HCT116 (cell line): ENCODE results near the gene PKNOX2. TPM values are rescaled to one million over a fixed set of nuclear protein-coding genes. Genes with fewer than 3 reads are reported as not detected.

Experiments used
- ATAC-seq: fragments of 200-7000 bp; cut with Tn5 transposase; 2 replicates; pipeline ENCODE4 v1.9.1; 2020; ENCODE audit warnings: mild to moderate bottlenecking, moderate library complexity
- BruUV-seq: library from RNA; stranded (reverse); fragments of 400-500 nt; replicated peaks from 2 replicates; lab custom pipeline; 2021; lab: Mats Ljungman, UMichigan
- CTCF ChIA-PET: fragments of 300-600 bp; sonication (Branson Sonifier 250); formaldehyde crosslinking; loops from one replicate; lab custom pipeline; 2021; ENCODE audit warnings: antibody characterized with exemption; lab: Charles Lee
- POLR2A ChIA-PET: fragments of 300-600, 350-600 bp; sonication (Branson Sonifier 250); formaldehyde crosslinking; loops from one replicate; lab custom pipeline; 2021; ENCODE audit warnings: antibody characterized with exemption; lab: Charles Lee
- RAD21 ChIA-PET, 2 experiments: fragments of 300-600 bp; sonication (Branson Sonifier 250); formaldehyde crosslinking; loops; one replicate each; lab custom pipeline; 2023; ENCODE audit warnings: low total read pairs in 2 of 2; ENCODE audit not compliant: uncharacterized antibody in 2 of 2, unreplicated experiment in 2 of 2, low non-redundant PET in 1 of 2; lab: Charles Lee
- DNase-seq: peaks from one replicate; pipeline ENCODE4 v3.0.0-alpha.2; 2010; ENCODE audit warnings: low read depth, low spot score
- H2AFZ ChIP-seq: fragments of 200-600 bp; shearing (Covaris generic), sonication (generic); 2 replicates; pipeline ENCODE4 v1.6.1; 2017; ENCODE audit warnings: low read depth, mixed run types, mixed read lengths, antibody characterized with exemption, low read length; ENCODE audit not compliant: poor library complexity, severe bottlenecking
- H3K27ac ChIP-seq: 2 replicates; pipeline ENCODE4 v1.5.1; 2012; ENCODE audit warnings: low read depth, low read length
- H3K27me3 ChIP-seq: fragments of 200-600 bp; sonication (generic); 2 replicates; pipeline ENCODE4 v1.6.1; 2016; ENCODE audit warnings: mixed run types, low read length, mixed read lengths; ENCODE audit not compliant: insufficient read depth
- H3K36me3 ChIP-seq, 2 experiments: fragments of 200-500 bp in 1 of 2; fragments of 200-600 bp in 1 of 2; sonication (Bioruptor generic) in 1 of 2; sonication (generic) in 1 of 2; 2 replicates each; pipeline versions ENCODE4 v1.5.1 to v1.6.1; 2014 to 2016; ENCODE audit warnings: low read length in 2 of 2, inconsistent platforms in 1 of 2, mixed read lengths in 1 of 2, mixed run types in 1 of 2; ENCODE audit not compliant: insufficient read depth in 2 of 2, control insufficient read depth in 1 of 2
- H3K4me1 ChIP-seq, 2 experiments: fragments of 200-600 bp in 1 of 2; sonication (generic) in 1 of 2; 2 replicates each; pipeline versions ENCODE4 v1.5.1 to v1.6.1; 2012 to 2017; ENCODE audit warnings: low read length in 2 of 2, inconsistent platforms in 1 of 2, mild to moderate bottlenecking in 1 of 2, mixed read lengths in 1 of 2, mixed run types in 1 of 2, moderate library complexity in 1 of 2; ENCODE audit not compliant: insufficient read depth in 2 of 2, control insufficient read depth in 1 of 2
- H3K4me2 ChIP-seq: fragments of 200-600 bp; sonication (generic); 2 replicates; pipeline ENCODE4 v1.6.1; 2017; ENCODE audit warnings: mixed run types, low read length, mixed read lengths
- H3K4me3 ChIP-seq, 2 experiments: fragments of 200-600 bp in 1 of 2; sonication (generic) in 1 of 2; replicated peaks in 1 of 2; 2 replicates each; pipeline ENCODE4 v1.5.1; 2011 to 2016; ENCODE audit warnings: low read length in 2 of 2, control low read depth in 1 of 2, low read depth in 1 of 2, mild to moderate bottlenecking in 1 of 2, mixed read lengths in 1 of 2, mixed run types in 1 of 2
- H3K79me2 ChIP-seq: fragments of 200-600 bp; sonication (generic); 2 replicates; pipeline ENCODE4 v1.6.1; 2017; ENCODE audit warnings: mild to moderate bottlenecking, mixed run types, low read length, moderate library complexity, mixed read lengths; ENCODE audit not compliant: insufficient read depth
- H3K9ac ChIP-seq: fragments of 200-600 bp; sonication (generic); 2 replicates; pipeline ENCODE4 v1.6.1; 2016; ENCODE audit warnings: low read length, mixed read lengths
- H3K9me2 ChIP-seq: fragments of 200-600 bp; sonication (generic), shearing (Covaris generic); 2 replicates; pipeline ENCODE4 v1.6.1; 2017; ENCODE audit warnings: mixed run types, mild to moderate bottlenecking, moderate library complexity; ENCODE audit not compliant: insufficient read depth
- H3K9me3 ChIP-seq, 2 experiments: fragments of 200-500 bp in 1 of 2; fragments of 200-600 bp in 1 of 2; sonication (Bioruptor generic) in 1 of 2; sonication (generic) in 1 of 2; 2 replicates each; pipeline ENCODE4 v1.6.1; 2014 to 2017; ENCODE audit warnings: low read length in 2 of 2, mixed read lengths in 2 of 2, inconsistent platforms in 1 of 2, low read depth in 1 of 2, mild to moderate bottlenecking in 1 of 2, mixed run types in 1 of 2, moderate library complexity in 1 of 2; ENCODE audit not compliant: control insufficient read depth in 1 of 2, insufficient read depth in 1 of 2
- H4K20me1 ChIP-seq: fragments of 200-600 bp; sonication (generic), shearing (Covaris generic); 2 replicates; pipeline ENCODE4 v1.6.1; 2017; ENCODE audit warnings: mixed run types, mild to moderate bottlenecking, moderate library complexity; ENCODE audit not compliant: insufficient read depth
- CBX3 ChIP-seq: IDR thresholded peaks from 2 replicates; pipeline ENCODE4 v1.6.1; 2012; ENCODE audit warnings: low read depth
- EGR1 ChIP-seq: IDR thresholded peaks from 2 replicates; pipeline ENCODE4 v1.6.1; 2012; ENCODE audit warnings: low read depth
- ELF1 ChIP-seq: IDR thresholded peaks from 2 replicates; pipeline ENCODE4 v1.6.1; 2012; ENCODE audit warnings: low read depth, borderline replicate concordance
- EZH2 ChIP-seq: fragments of 200-600 bp; sonication (generic); IDR thresholded peaks from 2 replicates; pipeline ENCODE4 v1.6.1; 2017; ENCODE audit warnings: antibody characterized with exemption, mixed run types
- EZH2phosphoT487 ChIP-seq: fragments of 200-600 bp; IDR thresholded peaks from 2 replicates; pipeline ENCODE4 v1.6.1; 2018; ENCODE audit warnings: antibody characterized with exemption, borderline replicate concordance
- FOSL1 ChIP-seq: IDR thresholded peaks from 2 replicates; pipeline ENCODE4 v1.6.1; 2012; ENCODE audit warnings: low read depth
- JUND ChIP-seq: IDR thresholded peaks from 2 replicates; pipeline ENCODE4 v1.6.1; 2012
- POLR2A ChIP-seq: IDR thresholded peaks from 2 replicates; pipeline ENCODE4 v1.7.0; 2011; ENCODE audit warnings: borderline replicate concordance; ENCODE audit not compliant: insufficient read depth, insufficient read length; ENCODE audit errors: extremely low read depth
- POLR2AphosphoS5 ChIP-seq: IDR thresholded peaks from 2 replicates; pipeline ENCODE4 v1.6.1; 2011; ENCODE audit warnings: mild to moderate bottlenecking, low read depth, low read length, moderate library complexity
- RAD21 ChIP-seq: IDR thresholded peaks from 2 replicates; pipeline ENCODE4 v1.6.1; 2012; ENCODE audit warnings: low read depth, mild to moderate bottlenecking
- SRF ChIP-seq: IDR thresholded peaks from 2 replicates; pipeline ENCODE4 v1.6.1; 2012; ENCODE audit warnings: low read depth
- TCF7L2 ChIP-seq: IDR thresholded peaks from 2 replicates; pipeline ENCODE4 v1.7.0; 2011; ENCODE audit warnings: borderline replicate concordance, inconsistent platforms; ENCODE audit not compliant: insufficient read depth, insufficient read length; ENCODE audit errors: extremely low read depth
- YY1 ChIP-seq: IDR thresholded peaks from 2 replicates; pipeline ENCODE4 v1.6.1; 2011; ENCODE audit warnings: low read length, low read depth, moderate library complexity, mild to moderate bottlenecking; ENCODE audit not compliant: insufficient replicate concordance; ENCODE audit errors: extremely low read depth
- ZNF274 ChIP-seq: fragments of 200-500 bp; sonication (Bioruptor generic); IDR thresholded peaks from 2 replicates; pipeline ENCODE4 v1.6.1; 2014; ENCODE audit warnings: mild to moderate bottlenecking, low read depth, low read length, inconsistent platforms
- intact Hi-C: fragments of 100-400 bp; cut with micrococcal nuclease; formaldehyde crosslinking; loops from 2 replicates; pipeline ENCODE4 v1.10.0; 2022
- total RNA-seq: library from RNA; stranded (reverse); gene quantifications from one replicate; pipeline ENCODE4 v1.2.1, GENCODE V29; 2021; ENCODE audit not compliant: unreplicated experiment
- TF ChIP-seq, protein P1 (sequence below): IDR thresholded peaks from 2 replicates; pipeline ENCODE4 v1.6.1; 2012; ENCODE audit warnings: low read depth
- TF ChIP-seq, protein P2 (sequence below): IDR thresholded peaks from 2 replicates; pipeline ENCODE4 v1.6.1; 2011; ENCODE audit warnings: mild to moderate bottlenecking, low read length, moderate library complexity; ENCODE audit not compliant: insufficient replicate concordance; ENCODE audit errors: extremely low read depth
- TF ChIP-seq, protein P3 (sequence below): IDR thresholded peaks from 2 replicates; pipeline ENCODE4 v1.6.1; 2012

Gene PKNOX2
- total RNA-seq, 1 experiment from 2014 or later = 0.20 TPM

DNA sequence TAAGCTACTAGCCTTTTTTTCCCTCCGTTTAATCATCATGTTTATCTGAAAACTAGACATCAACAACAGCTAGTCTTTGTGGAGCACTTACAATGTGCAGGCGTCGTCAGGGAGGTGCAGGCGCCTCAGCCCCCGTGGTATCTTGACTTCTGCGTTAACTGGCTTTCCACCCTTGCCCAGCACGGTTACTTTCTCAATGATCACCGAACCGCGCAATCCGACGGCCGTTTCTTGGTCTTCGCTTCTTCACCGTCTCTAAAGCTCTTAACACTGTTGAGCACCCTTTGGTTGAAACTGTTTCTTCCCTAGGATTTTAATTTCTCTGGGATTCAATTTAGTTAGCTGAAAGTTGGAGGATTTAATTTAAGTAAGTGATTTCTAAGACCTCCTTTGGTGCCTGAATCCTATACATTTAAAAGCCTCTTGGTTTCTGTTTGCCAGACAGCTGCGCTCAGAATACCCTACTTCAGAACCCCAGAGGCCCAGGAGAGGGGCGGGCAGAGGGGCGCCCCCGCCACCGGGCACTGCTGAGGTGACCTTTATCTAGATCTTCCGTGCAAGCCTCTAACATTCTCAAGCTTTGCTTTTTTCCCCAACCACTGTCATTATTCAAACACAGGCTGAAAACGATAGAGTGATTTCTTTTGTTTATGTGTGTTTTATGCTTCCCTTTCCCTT, 35.1 kb upstream of the PKNOX2 start:
- RAD21 ChIA-PET = no interaction called here
- peaks cover 0 to 2% of the 10 kb centered on the region in 2 experiments; a peak in 1 of 4 replicates for H3K4me1 ChIP-seq
- BruUV-seq = no TSS peak
- H2AFZ ChIP-seq = no peak overlapping the region
- intact Hi-C loops = no loop called here
- H3K4me3 ChIP-seq = no peak overlapping the region
- no peaks in the 10 kb centered on the region for H3K36me3 ChIP-seq
- no peak for DNase-seq
- CTCF ChIA-PET = no interaction called here
- no peaks in the 10 kb centered on the region for H3K9me3 ChIP-seq
- no peak for ATAC-seq
- no peaks in the 10 kb centered on the region for H3K79me2 ChIP-seq
- H3K9ac ChIP-seq = no peak overlapping the region
- H4K20me1 ChIP-seq = no peaks in the 10 kb centered on the region
- TF ChIP-seq, protein P1, sequence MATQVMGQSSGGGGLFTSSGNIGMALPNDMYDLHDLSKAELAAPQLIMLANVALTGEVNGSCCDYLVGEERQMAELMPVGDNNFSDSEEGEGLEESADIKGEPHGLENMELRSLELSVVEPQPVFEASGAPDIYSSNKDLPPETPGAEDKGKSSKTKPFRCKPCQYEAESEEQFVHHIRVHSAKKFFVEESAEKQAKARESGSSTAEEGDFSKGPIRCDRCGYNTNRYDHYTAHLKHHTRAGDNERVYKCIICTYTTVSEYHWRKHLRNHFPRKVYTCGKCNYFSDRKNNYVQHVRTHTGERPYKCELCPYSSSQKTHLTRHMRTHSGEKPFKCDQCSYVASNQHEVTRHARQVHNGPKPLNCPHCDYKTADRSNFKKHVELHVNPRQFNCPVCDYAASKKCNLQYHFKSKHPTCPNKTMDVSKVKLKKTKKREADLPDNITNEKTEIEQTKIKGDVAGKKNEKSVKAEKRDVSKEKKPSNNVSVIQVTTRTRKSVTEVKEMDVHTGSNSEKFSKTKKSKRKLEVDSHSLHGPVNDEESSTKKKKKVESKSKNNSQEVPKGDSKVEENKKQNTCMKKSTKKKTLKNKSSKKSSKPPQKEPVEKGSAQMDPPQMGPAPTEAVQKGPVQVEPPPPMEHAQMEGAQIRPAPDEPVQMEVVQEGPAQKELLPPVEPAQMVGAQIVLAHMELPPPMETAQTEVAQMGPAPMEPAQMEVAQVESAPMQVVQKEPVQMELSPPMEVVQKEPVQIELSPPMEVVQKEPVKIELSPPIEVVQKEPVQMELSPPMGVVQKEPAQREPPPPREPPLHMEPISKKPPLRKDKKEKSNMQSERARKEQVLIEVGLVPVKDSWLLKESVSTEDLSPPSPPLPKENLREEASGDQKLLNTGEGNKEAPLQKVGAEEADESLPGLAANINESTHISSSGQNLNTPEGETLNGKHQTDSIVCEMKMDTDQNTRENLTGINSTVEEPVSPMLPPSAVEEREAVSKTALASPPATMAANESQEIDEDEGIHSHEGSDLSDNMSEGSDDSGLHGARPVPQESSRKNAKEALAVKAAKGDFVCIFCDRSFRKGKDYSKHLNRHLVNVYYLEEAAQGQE = no peak
- TF ChIP-seq POLR2AphosphoS5 (no peak), EZH2phosphoT487 (no peak), TCF7L2 (no peak), ZNF274 (no peak), POLR2A (no peak), YY1 (no peak), ELF1 (no peak), EGR1 (no peak), RAD21 (no peak), EZH2 (no peak), JUND (no peak), SRF (no peak), CBX3 (no peak), FOSL1 (no peak)
- TF ChIP-seq, protein P2, sequence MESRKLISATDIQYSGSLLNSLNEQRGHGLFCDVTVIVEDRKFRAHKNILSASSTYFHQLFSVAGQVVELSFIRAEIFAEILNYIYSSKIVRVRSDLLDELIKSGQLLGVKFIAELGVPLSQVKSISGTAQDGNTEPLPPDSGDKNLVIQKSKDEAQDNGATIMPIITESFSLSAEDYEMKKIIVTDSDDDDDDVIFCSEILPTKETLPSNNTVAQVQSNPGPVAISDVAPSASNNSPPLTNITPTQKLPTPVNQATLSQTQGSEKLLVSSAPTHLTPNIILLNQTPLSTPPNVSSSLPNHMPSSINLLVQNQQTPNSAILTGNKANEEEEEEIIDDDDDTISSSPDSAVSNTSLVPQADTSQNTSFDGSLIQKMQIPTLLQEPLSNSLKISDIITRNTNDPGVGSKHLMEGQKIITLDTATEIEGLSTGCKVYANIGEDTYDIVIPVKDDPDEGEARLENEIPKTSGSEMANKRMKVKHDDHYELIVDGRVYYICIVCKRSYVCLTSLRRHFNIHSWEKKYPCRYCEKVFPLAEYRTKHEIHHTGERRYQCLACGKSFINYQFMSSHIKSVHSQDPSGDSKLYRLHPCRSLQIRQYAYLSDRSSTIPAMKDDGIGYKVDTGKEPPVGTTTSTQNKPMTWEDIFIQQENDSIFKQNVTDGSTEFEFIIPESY = no peak
- TF ChIP-seq, protein P3, sequence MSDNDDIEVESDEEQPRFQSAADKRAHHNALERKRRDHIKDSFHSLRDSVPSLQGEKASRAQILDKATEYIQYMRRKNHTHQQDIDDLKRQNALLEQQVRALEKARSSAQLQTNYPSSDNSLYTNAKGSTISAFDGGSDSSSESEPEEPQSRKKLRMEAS = no peak
- H3K27ac ChIP-seq = no peak overlapping the region
- H3K27me3 ChIP-seq = 0 out of 2 replicates have a peak, but pooled peaks cover 4% of the 10 kb centered on the region
- POLR2A ChIA-PET = no interaction called here
- H3K4me2 ChIP-seq = no peak overlapping the region
- H3K9me2 ChIP-seq = no peaks in the 10 kb centered on the region
